Right kidney (tissue), 1 donor: ENCODE data around the gene MX2.

Experiments used
- DNase-seq: peaks from one replicate; pipeline ENCODE4 v3.0.0-alpha.2; 2016

The MX2 gene

DNA sequence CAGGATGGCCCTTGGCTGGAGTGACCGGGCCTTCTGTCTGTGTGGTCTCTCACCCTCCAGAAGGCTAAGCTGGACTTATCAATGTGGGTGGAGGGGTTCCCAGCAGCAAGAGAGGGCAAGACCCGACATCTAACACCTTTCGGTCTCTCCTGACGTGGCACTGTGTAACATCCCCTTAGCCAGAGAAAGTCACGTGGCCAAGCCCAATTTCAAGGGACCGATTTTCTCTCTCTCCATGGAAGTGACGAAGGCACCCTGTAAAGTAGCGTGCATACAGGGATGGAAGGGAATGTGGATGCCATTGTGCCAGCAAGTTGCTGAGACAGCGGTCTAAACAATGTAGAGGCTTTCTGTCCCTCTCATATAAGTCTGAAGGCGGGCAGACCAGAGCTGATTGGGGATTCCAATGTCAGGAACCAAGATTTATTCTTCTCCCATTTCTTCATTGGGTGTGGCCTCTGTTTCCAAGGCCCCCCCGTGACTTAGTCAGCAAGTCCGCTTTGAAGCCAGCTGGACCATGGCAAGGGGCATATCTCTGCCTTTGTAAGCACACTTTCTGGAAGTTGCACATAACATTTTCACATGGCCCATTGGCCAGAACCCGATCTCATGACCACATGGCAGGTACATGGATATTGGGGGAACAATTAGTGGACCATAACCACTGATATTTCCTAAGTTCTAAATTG lies 76.7 kb downstream of the MX2 start:
- no peak for DNase-seq

DNA sequence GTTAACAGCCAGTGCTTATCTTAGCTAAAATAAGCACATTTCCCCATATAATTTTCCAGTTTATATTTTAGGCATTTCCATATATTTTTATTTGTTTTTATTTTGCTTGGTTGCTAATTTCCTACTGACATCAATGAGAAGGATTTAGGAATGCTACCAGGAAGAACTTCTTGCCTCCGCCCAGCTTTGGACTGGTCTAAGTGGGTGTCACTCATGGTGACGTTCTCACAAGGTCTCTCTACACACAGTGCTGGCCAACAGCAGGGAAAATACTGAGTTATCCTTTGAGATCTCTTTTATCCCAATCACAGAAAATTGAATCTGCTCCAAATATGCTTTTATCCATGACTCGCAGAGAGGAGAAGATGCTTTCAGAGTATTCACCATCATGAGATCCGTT lies 77.4 kb downstream of the MX2 start:
- DNase-seq, result no peak

DNA sequence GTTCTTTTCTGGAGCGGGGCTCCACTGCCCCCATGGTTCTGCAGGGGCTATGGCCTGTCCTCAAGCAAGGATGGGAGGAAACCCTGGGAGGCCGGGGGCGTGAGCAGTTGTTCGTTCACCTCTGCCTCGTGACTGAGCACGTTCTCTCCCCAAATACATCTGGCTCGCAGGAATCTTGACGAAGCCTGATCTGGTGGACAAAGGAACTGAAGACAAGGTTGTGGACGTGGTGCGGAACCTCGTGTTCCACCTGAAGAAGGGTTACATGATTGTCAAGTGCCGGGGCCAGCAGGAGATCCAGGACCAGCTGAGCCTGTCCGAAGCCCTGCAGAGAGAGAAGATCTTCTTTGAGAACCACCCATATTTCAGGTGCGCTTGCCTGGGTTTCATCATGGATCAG lies 79.7 kb downstream of the MX2 start:
- no peak for DNase-seq

DNA sequence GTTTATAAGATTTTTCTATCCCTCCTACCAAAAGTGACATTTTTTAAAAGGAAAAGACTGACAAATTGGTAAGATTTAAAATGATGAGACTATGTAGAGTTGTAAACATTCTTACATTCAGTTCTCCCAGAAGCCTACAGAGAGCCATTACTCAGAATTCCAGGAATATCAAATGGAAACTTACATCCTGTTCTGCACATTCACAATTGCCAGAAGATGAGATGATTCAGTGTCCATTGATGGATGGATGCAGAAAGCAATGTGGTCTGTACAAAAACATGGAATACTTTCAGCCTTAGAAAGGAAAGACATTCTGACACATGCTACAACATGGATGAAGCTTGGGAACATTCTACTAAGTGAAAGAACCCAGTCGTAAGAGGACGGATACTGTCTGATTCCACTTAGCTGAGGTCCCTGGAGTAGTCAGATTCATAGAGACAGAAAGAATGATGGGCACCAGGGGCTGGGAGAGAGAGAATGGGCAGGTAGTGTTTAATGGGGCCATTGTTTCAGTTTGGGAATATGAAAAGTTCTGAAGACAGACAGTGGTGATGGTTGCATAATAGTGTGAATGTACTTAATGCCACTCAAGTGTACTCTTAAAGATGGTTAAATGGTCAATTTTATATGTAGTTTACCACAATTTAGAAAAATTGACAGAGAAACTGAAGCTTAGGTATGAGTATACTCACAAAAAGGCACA lies 80.8 kb downstream of the MX2 start:
- no peak for DNase-seq

DNA sequence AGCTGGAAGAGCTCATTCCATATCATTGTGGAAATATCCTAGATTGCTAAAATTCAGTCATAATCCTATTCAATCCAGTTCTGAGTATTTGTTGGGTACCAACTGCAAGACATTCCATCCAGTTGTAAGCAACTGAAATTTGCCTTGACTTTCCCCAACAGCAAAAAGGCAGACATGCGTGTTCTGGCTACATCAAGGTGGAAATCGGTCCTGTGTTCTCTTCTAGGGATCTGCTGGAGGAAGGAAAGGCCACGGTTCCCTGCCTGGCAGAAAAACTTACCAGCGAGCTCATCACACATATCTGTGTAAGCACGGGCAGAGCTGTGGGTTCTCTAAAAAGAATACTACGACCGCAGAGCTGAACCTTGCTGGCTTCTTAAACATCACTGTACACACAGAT lies 81.7 kb downstream of the MX2 start:
- DNase-seq, result no peak

DNA sequence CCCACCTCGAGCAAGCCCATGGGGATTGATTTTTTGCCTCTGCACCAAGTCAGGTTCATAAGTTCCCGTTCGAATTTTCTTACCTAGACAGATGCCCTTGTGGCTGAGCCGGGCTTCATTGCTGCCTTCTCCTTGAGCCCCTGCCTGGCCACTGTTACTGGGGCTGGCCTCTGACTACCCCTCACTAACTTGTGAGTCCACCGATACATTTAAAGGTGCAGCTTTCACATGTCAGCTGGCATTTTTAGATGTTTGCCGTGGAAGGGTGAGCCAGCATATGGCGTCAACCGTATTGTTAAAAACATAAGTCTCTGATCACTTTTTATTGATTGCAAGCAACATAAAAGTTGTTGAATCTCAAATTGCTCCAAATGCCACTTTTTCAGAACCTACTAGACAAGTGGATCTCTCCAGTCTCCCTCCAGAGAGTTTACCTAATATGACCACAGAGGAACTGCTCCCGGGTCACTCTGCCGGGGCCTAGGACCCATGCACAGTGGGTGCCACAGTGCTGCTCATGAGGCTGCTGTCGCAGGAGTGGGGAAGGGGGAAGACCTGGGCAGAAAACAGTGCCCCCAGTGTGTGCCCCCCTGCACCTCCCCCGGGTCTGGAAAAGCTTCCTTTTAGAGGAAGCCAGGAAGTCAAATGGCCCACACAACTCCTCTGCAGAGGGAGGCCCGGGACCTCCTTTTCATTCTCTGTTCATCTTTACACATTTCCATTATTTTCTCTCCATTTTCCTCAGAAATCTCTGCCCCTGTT lies 83.1 kb downstream of the MX2 start:
- no peak for DNase-seq

DNA sequence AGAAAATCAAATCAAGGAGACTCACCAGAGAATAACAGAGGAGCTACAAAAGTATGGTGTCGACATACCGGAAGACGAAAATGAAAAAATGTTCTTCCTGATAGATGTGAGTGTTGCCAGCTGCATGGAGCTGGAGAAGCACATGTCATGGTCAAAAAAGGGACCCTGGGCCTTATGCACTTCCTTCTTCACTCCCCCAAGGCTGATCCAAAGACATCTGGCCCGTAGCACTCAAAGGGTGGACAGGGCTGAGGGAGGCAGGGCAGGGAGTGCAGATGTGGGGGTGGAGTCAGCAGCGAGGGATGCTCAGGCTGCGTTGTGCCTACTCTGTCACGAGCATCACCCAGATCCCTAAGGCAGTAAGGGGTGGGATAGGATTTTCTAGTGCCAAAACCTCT lies 83.6 kb downstream of the MX2 start:
- no peak for DNase-seq

DNA sequence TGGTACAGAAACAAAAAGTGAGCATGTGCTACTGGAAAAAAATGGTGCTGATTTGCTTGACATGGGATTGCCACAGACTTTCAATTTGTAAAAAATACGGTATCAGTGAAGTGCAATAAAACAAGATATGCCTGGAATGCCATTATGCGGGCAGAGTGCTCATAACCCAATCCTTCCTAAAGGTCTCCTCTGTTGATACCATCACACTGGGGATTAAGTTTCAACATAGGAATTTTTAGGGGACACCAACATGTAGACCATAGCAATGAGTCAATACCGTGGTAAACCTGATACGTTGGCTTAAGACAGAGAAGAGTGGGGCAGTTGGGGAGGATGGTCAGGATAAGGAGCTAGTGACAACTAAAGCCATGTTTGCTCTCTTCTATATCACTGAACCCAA lies 84.8 kb downstream of the MX2 start:
- DNase-seq, result no peak

DNA sequence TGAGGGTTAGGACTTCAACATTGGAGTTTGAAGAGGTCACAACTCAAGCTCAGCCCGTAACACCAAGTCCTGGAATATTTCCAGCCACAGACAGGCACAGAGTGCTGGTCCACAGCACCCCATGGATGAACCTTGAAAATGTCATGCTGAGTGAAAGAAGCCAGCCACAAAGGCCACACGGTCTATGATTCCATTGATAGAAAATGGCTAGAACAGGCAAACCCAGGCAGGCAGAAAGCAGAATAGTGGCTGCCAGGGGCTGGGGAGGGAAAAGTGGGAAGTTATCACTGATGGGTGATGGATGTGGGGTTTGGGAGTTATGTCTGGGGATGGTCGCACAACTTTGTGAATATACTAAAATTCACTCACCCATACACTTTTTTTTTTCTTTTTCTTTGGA lies 85.5 kb downstream of the MX2 start:
- no peak for DNase-seq

DNA sequence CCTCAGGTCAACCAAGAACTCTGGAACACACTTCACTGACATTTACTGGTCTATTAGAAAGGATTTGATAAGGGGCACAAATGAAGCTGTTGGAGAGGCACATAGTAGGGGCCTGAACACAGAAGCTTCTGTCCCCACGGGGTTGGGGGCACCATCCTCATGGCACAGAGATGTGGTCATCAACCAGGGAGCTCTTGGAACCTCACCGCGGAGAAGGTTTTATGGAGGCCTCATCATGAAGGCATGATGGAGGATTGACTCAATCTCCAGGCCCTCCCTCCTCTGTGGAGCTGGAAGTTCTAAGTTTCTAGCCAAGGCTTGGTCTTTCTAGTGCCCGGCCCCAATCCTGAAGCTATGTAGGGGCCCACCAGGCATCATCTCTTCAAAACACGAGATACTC lies 87.8 kb downstream of the MX2 start:
- no peak for DNase-seq

DNA sequence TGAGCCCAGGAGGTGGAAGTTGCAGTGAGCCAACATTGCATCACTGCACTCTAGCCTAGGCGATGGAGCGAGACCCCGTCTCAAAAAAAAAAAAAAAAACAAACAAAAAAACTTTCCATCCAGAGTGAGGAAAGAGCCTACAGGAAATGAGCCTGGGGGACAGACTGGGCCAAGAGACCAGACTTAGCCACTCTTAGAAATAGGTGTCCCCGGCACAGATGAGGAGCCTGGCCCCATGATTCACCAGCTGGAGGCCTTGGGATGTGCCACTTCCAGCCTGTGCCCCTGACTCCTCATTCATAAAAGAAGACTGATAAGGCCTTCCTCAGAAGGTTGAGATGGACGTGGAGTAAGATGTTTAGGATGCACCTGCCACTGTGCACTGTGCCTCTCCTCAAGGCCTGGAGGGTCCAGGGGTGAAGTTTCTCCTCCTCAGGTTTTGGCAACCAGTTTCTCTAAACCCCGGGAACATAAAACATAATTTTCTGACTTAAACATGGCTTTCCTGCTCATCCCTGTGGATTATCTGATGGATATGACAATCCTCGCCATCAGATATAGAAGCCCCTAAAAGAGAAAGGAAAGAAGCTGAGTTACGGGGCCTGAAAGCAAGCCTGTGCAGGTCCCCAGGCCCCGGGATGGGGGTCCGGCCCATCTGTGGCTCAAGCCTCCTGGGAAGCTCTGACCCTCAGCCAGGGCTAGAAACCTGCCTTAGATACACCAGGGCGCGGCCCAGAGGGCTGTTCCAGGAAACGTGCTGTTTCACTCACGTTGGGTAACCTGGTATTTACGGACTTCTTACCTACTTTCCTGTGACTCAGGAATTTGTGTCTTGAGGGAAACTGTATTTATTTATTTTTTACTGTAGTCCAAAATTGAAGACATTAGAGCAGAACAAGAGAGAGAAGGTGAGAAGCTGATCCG lies 90.2 kb downstream of the MX2 start:
- no peak for DNase-seq

DNA sequence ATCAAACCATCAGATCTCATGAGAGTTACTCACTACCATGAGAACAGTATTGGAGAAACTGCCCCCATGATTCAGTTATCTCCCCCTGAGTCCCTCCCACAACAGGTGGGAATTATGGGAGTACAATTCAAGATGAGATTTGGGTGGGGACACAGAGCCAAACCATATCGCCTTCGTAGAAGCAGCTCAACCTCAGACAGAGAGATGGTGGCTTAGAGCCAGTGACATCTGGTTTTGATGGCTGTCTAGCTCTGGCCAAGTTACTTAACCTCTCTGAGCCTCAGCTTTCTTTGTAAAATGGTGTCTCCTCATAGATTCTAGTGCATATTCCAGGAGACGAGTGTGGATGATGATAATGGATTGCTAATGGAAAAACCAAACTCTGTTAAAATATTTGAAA lies 91.4 kb downstream of the MX2 start:
- DNase-seq, result no peak

DNA sequence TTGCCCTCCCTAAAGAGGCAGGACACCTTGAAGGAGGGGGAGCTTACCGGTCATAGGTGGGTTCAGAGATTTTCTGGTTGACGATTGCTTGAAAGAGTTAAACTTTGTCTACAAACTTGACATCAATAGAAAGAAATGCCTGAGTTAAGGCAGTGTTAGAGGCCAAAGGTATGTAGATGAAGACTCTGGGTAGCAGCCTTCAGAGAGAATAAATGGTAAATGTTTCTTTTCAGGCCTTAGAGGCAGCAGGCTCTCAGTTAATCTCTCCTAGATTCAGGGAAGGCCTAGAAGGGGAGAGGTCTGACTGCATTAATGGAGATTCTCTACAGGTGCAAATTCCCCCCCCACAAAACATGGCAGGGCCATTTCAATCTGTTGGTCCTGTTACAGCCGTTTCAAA lies 91.9 kb downstream of the MX2 start:
- DNase-seq, result no peak

DNA sequence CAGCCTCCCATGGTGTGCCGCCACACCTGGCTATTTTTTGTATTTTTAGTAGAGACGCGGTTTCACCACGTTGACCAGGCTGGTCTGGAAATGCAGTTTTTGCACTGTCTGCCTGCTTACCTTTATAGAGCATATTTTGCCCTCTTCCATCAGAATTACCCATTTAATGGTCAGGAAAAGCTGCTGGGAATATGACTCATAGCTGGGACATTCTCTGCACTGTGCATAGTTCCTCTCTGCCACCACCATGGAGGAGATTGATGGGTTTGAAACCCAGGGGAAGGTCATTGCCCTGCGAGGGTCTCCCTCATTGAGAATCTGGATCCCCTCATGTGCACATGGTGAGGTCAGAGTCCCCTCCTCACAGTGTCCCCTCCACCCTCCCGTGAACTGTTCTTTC lies 96.3 kb downstream of the MX2 start:
- no peak for DNase-seq

DNA sequence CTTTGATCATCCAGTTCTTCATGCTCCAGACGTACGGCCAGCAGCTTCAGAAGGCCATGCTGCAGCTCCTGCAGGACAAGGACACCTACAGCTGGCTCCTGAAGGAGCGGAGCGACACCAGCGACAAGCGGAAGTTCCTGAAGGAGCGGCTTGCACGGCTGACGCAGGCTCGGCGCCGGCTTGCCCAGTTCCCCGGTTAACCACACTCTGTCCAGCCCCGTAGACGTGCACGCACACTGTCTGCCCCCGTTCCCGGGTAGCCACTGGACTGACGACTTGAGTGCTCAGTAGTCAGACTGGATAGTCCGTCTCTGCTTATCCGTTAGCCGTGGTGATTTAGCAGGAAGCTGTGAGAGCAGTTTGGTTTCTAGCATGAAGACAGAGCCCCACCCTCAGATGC lies 96.7 kb downstream of the MX2 start:
- DNase-seq, result no peak
